K562 (cell line): Measurements from ENCODE around the gene ZNF326. TPM values are rescaled to one million over a fixed set of nuclear protein-coding genes. Genes with fewer than 3 reads are reported as not detected.

Experiments
- ATF1 ChIP-seq, 2 experiments: fragments of 450-650 bp in 1 of 2; IDR thresholded peaks; 2 replicates each; pipeline ENCODE4 v1.6.1; 2016; ENCODE audit warnings: missing compliant biosample characterization in 1 of 2, missing genetic modification characterization in 1 of 2
- BRF2 ChIP-seq: IDR thresholded peaks from 3 replicates; pipeline ENCODE4 v1.6.1; 2011; ENCODE audit warnings: borderline replicate concordance, mild to moderate bottlenecking; ENCODE audit not compliant: insufficient read length, insufficient read depth
- CBX2 ChIP-seq: fragments of 200-600 bp; sonication (generic); IDR thresholded peaks from one replicate; pipeline ENCODE4 v1.6.1; 2012; ENCODE audit warnings: mild to moderate bottlenecking, low read length, inconsistent platforms; ENCODE audit not compliant: insufficient read depth, poor library complexity, severe bottlenecking
- CHCHD3 ChIP-seq: fragments of 250-450 bp; sonication (Bioruptor Pico); IDR thresholded peaks from 2 replicates; pipeline ENCODE4 v2.1.2; 2022; ENCODE audit warnings: mild to moderate bottlenecking
- GTF2F1 ChIP-seq: IDR thresholded peaks from 2 replicates; pipeline ENCODE4 v1.6.1; 2011; ENCODE audit warnings: low read depth, low read length, improper control_type of control experiment
- LCOR ChIP-seq: sonication (generic); formaldehyde crosslinking; IDR thresholded peaks from 2 replicates; pipeline ENCODE4 v1.8.0; 2022; ENCODE audit warnings: mild to moderate bottlenecking, missing genetic modification reagents
- LEF1 ChIP-seq: fragments of 450-650 bp; IDR thresholded peaks from 2 replicates; pipeline ENCODE4 v1.6.1; 2016; ENCODE audit warnings: mild to moderate bottlenecking
- NR2C2 ChIP-seq, 2 experiments: fragments of 200-800 bp in 1 of 2; sonication (Bioruptor generic) in 1 of 2; sonication (generic) in 1 of 2; formaldehyde crosslinking in 1 of 2; IDR thresholded peaks; 2 replicates each; pipeline versions ENCODE4 v1.6.1 to v1.8.0; 2016 to 2022; ENCODE audit warnings: mild to moderate bottlenecking in 1 of 2, missing compliant biosample characterization in 1 of 2, missing genetic modification characterization in 1 of 2, missing genetic modification reagents in 1 of 2
- TAF9B ChIP-seq: fragments of 450-650 bp; IDR thresholded peaks from 2 replicates; pipeline ENCODE4 v1.6.1; 2018; ENCODE audit warnings: mild to moderate bottlenecking; ENCODE audit not compliant: partially characterized antibody
- WHSC1 ChIP-seq: IDR thresholded peaks from one replicate; pipeline ENCODE4 v1.6.1; 2012; ENCODE audit warnings: low read length, control low read depth, inconsistent platforms
- ZBTB33 ChIP-seq: sonication (generic); formaldehyde crosslinking; IDR thresholded peaks from 2 replicates; pipeline ENCODE4 v1.8.1; 2023; ENCODE audit warnings: mild to moderate bottlenecking, missing genetic modification reagents
- ZKSCAN1 ChIP-seq: fragments of 150-350 bp; IDR thresholded peaks from 2 replicates; pipeline ENCODE4 v1.6.1; 2016; ENCODE audit warnings: low read depth, low read length
- ZNF316 ChIP-seq: fragments of 450-650 bp; IDR thresholded peaks from 2 replicates; pipeline ENCODE4 v1.6.1; 2016
- ZNF324 ChIP-seq: fragments of 250-450 bp; sonication (Bioruptor Pico); IDR thresholded peaks from 2 replicates; pipeline ENCODE4 v1.4.0; 2020; ENCODE audit warnings: mild to moderate bottlenecking
- ZNF592 ChIP-seq: fragments of 450-650 bp; IDR thresholded peaks from 2 replicates; pipeline ENCODE4 v1.6.1; 2017; ENCODE audit warnings: antibody characterized with exemption, mild to moderate bottlenecking
- ZNF695 ChIP-seq: fragments of 450-650 bp; formaldehyde crosslinking; IDR thresholded peaks from 2 replicates; pipeline ENCODE4 v1.4.0; 2020; ENCODE audit warnings: mild to moderate bottlenecking, moderate library complexity
- polyA plus RNA-seq, 8 experiments: library from polyadenylated mRNA; depleted of rRNA in 4 of 8; stranded (reverse) in 5 of 8; unstranded in 3 of 8; fragments of >200 nt; fragmentation: Nextera tagmentation in 2 of 8; fragmentation: Illumina TruSeq in 1 of 8; extraction: Ambion mirVana in 2 of 8; extraction: Trizol in 1 of 8; gene quantifications; 2 replicates each; pipeline versions ENCODE4 v1.2.1 to v1.2.3, GENCODE V29; 2011 to 2014; ENCODE audit warnings: inconsistent platforms in 1 of 8, missing spikeins in 1 of 8
- total RNA-seq, 7 experiments: library from RNA; depleted of rRNA in 6 of 7; stranded (reverse); fragments of >200 nt in 6 of 7; fragmentation: Illumina TruSeq in 2 of 7; extraction: Trizol in 2 of 7; gene quantifications; 2 replicates each; pipeline versions ENCODE4 v1.2.1 to v1.2.3, GENCODE V29; 2011 to 2021; ENCODE audit warnings: low replicate concordance in 1 of 7

ZNF326 gene
- total and polyA plus RNA-seq, 9 of the 15 experiments (the other 6 are each of a cell fraction or from before 2014, with no cell fraction given): 7.2 to 33.2 (median 20.1) TPM

GRCh38 chr1:89995598-89996449, 914 bp downstream of the ZNF326 start (continued):
- TF ChIP-seq LCOR: no peak
- TF ChIP-seq NR2C2 (CRISPR knock-in tag; IDR thresholded peaks at IDR 0.05): no peak
- no peak for TF ChIP-seq NR2C2 (tag; IDR thresholded peaks at IDR 0.05)
- TF ChIP-seq LEF1: no peak
- TF ChIP-seq GTF2F1: no peak
- no peak for TF ChIP-seq ATF1 (CRISPR knock-in tag; IDR thresholded peaks at IDR 0.05)
- no peak for TF ChIP-seq ATF1 (tag; IDR thresholded peaks at IDR 0.05)
- TF ChIP-seq ZNF695 (CRISPR knock-in tag): no peak
- no peak; the same call in 1 of the 2 replicates for TF ChIP-seq ZNF316
- no peak for TF ChIP-seq BRF2
- TF ChIP-seq ZKSCAN1: no peak
- TF ChIP-seq ZNF324 (CRISPR knock-in tag): no peak
- no peak for TF ChIP-seq CBX2
- no peak for TF ChIP-seq WHSC1
- TF ChIP-seq CHCHD3 (CRISPR knock-in tag): peak; percentile 95; the same call in 1 of the 2 replicates
- no peak for TF ChIP-seq ZBTB33 (CRISPR knock-in tag)
- no peak for TF ChIP-seq ZNF592
- peak; percentile 7 for TF ChIP-seq TAF9B
